ENCODE measurements around the gene OSCP1.
A peak's percentile ranks its signal among the peaks of the same experiment; 100 is the strongest.

Gene OSCP1

GRCh38 chr1:36420409-36420808 is 29.8 kb downstream of the OSCP1 start:
- no peak overlapping the region for H3K4me2 ChIP-seq (ENCODE audit: low read length, poor library complexity, severe bottlenecking)
- no peak overlapping the region for H4K8ac ChIP-seq (ENCODE audit: low read length)
- H3K79me1 ChIP-seq (replicated peaks; ENCODE audit: low read length, poor library complexity, severe bottlenecking) = no peaks in the 10 kb centered on the region
- no peak overlapping the region for H2BK15ac ChIP-seq (ENCODE audit: low read depth, poor library complexity, severe bottlenecking)
- peak overlapping the region; percentile 33 for H3K27ac ChIP-seq (ENCODE audit: low read length, poor library complexity, severe bottlenecking)
- no peak overlapping the region for H3K4ac ChIP-seq (ENCODE audit: low read depth in 1 of 2, low read length in 2 of 2)
- H2BK120ac ChIP-seq (ENCODE audit: low read depth, low read length) = no peak overlapping the region
- no peak overlapping the region for H3K18ac ChIP-seq (ENCODE audit: low read depth in 1 of 2, low read length in 2 of 2)
- no peak overlapping the region for H3K23ac ChIP-seq (ENCODE audit: low read length in 2 of 2)
- H3K9ac ChIP-seq (ENCODE audit: low read length) = peak overlapping the region; percentile 56
- no peak overlapping the region for H2BK12ac ChIP-seq (ENCODE audit: low read length in 2 of 2)
- H4K91ac ChIP-seq (ENCODE audit: low read length) = no peak overlapping the region
- H2AK5ac ChIP-seq (ENCODE audit: low read length, severe bottlenecking) = no peak overlapping the region
- peaks cover 2% of the 10 kb centered on the region for H3K4me1 ChIP-seq (ENCODE audit: control insufficient read depth, insufficient read depth, low read depth, low read length)
- H3K36me3 ChIP-seq (ENCODE audit: control insufficient read depth in 1 of 2, insufficient read depth in 2 of 2, low read depth in 1 of 2, low read length in 2 of 2) = peaks cover 15 to 52% of the 10 kb centered on the region in 2 experiments
- no peaks in the 10 kb centered on the region for H3K27me3 ChIP-seq (ENCODE audit: control insufficient read depth in 1 of 2, insufficient read depth in 1 of 2, low read length in 2 of 2)
- no peak for DNase-seq
- H3K4me3 ChIP-seq (ENCODE audit: insufficient read depth in 1 of 2, low read depth in 1 of 2, low read length in 2 of 2) = peak overlapping the region in 1 of 2 experiments; percentile 45
- no peak overlapping the region for H2BK5ac ChIP-seq (ENCODE audit: low read depth, low read length, poor library complexity, severe bottlenecking)
- WGBS = 79% methylated on average over 5 of the region's 5 CpGs
- no peak overlapping the region for H2AFZ ChIP-seq (ENCODE audit: low read depth, low read length)
- H3K14ac ChIP-seq (ENCODE audit: low read length in 2 of 2) = no peak overlapping the region
- H3K9me3 ChIP-seq (ENCODE audit: control insufficient read depth, low read length) = no peaks in the 10 kb centered on the region

DNA sequence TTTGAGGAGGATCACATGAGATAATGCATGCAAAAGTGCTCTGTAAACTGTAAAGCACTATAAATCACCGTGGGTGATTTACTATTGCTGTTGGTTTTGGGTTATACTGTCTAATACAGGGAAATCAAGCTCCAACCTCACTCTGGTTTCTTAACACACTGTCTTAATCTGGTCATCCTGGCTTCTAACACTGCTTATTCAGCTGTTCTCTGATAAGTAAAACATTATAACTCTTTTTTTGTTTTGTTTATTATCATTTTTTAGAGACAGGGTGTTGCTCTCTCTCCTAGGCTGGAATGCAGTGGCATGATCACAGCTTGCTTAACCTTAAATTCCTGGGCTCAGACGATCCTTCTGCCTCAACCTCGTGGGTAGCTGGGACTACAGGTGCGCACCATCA is 30.7 kb downstream of the OSCP1 start:
- Histone ChIP-seq H2BK15ac (ENCODE audit: low read depth, poor library complexity, severe bottlenecking) (no peak overlapping the region), H3K4me1 (ENCODE audit: control insufficient read depth, insufficient read depth, low read depth, low read length) (peaks cover 2% of the 10 kb centered on the region), H3K23ac (ENCODE audit: low read length in 2 of 2) (no peak overlapping the region), H3K4me3 (ENCODE audit: insufficient read depth in 1 of 2, low read depth in 1 of 2, low read length in 2 of 2) (no peak overlapping the region), H3K27ac (ENCODE audit: low read length, poor library complexity, severe bottlenecking) (no peak overlapping the region), H2BK120ac (ENCODE audit: low read depth, low read length) (no peak overlapping the region), H3K79me1 (replicated peaks; ENCODE audit: low read length, poor library complexity, severe bottlenecking) (no peaks in the 10 kb centered on the region), H3K4me2 (ENCODE audit: low read length, poor library complexity, severe bottlenecking) (no peak overlapping the region), H3K27me3 (ENCODE audit: control insufficient read depth in 1 of 2, insufficient read depth in 1 of 2, low read length in 2 of 2) (no peaks in the 10 kb centered on the region), H2BK5ac (ENCODE audit: low read depth, low read length, poor library complexity, severe bottlenecking) (no peak overlapping the region), H3K18ac (ENCODE audit: low read depth in 1 of 2, low read length in 2 of 2) (no peak overlapping the region), H3K4ac (ENCODE audit: low read depth in 1 of 2, low read length in 2 of 2) (no peak overlapping the region), H4K91ac (ENCODE audit: low read length) (no peak overlapping the region), H3K9me3 (ENCODE audit: control insufficient read depth, low read length) (no peaks in the 10 kb centered on the region), H2AFZ (ENCODE audit: low read depth, low read length) (no peak overlapping the region), H3K9ac (ENCODE audit: low read length) (no peak overlapping the region), H2BK12ac (ENCODE audit: low read length in 2 of 2) (no peak overlapping the region), H3K36me3 (ENCODE audit: control insufficient read depth in 1 of 2, insufficient read depth in 2 of 2, low read depth in 1 of 2, low read length in 2 of 2) (peaks cover 15 to 48% of the 10 kb centered on the region in 2 experiments), H2AK5ac (ENCODE audit: low read length, severe bottlenecking) (no peak overlapping the region), H3K14ac (ENCODE audit: low read length in 2 of 2) (no peak overlapping the region), H4K8ac (ENCODE audit: low read length) (no peak overlapping the region)
- DNase-seq = no peak
- WGBS = 85% methylated on average over 3 of the region's 4 CpGs

GRCh38 chr1:36419140-36419539 is 31.1 kb downstream of the OSCP1 start:
- Histone ChIP-seq H2BK15ac (ENCODE audit: low read depth, poor library complexity, severe bottlenecking) (no peak overlapping the region), H3K18ac (ENCODE audit: low read depth in 1 of 2, low read length in 2 of 2) (no peak overlapping the region), H3K27me3 (ENCODE audit: control insufficient read depth in 1 of 2, insufficient read depth in 1 of 2, low read length in 2 of 2) (no peaks in the 10 kb centered on the region), H3K4ac (ENCODE audit: low read depth in 1 of 2, low read length in 2 of 2) (no peak overlapping the region), H2AK5ac (ENCODE audit: low read length, severe bottlenecking) (no peak overlapping the region), H3K9ac (ENCODE audit: low read length) (no peak overlapping the region), H2BK12ac (ENCODE audit: low read length in 2 of 2) (no peak overlapping the region), H3K27ac (ENCODE audit: low read length, poor library complexity, severe bottlenecking) (no peak overlapping the region), H2AFZ (ENCODE audit: low read depth, low read length) (no peak overlapping the region), H2BK120ac (ENCODE audit: low read depth, low read length) (no peak overlapping the region), H4K91ac (ENCODE audit: low read length) (no peak overlapping the region), H4K8ac (ENCODE audit: low read length) (no peak overlapping the region), H3K23ac (ENCODE audit: low read length in 2 of 2) (no peak overlapping the region), H3K9me3 (ENCODE audit: control insufficient read depth, low read length) (no peaks in the 10 kb centered on the region), H3K36me3 (ENCODE audit: control insufficient read depth in 1 of 2, insufficient read depth in 2 of 2, low read depth in 1 of 2, low read length in 2 of 2) (peaks cover 15 to 44% of the 10 kb centered on the region in 2 experiments), H3K79me1 (replicated peaks; ENCODE audit: low read length, poor library complexity, severe bottlenecking) (no peaks in the 10 kb centered on the region), H3K4me2 (ENCODE audit: low read length, poor library complexity, severe bottlenecking) (no peak overlapping the region), H3K4me1 (ENCODE audit: control insufficient read depth, insufficient read depth, low read depth, low read length) (peaks cover 2% of the 10 kb centered on the region), H2BK5ac (ENCODE audit: low read depth, low read length, poor library complexity, severe bottlenecking) (no peak overlapping the region), H3K14ac (ENCODE audit: low read length in 2 of 2) (no peak overlapping the region), H3K4me3 (ENCODE audit: insufficient read depth in 1 of 2, low read depth in 1 of 2, low read length in 2 of 2) (no peak overlapping the region)
- 77% methylated on average over 3 of the region's 3 CpGs for WGBS
- no peak for DNase-seq

GRCh38 chr1:36417931-36418330 is 32.3 kb downstream of the OSCP1 start:
- Histone ChIP-seq H3K23ac (ENCODE audit: low read length in 2 of 2) (no peak overlapping the region), H2BK12ac (ENCODE audit: low read length in 2 of 2) (no peak overlapping the region), H2AK5ac (ENCODE audit: low read length, severe bottlenecking) (no peak overlapping the region), H2BK5ac (ENCODE audit: low read depth, low read length, poor library complexity, severe bottlenecking) (no peak overlapping the region), H4K8ac (ENCODE audit: low read length) (no peak overlapping the region), H2AFZ (ENCODE audit: low read depth, low read length) (no peak overlapping the region), H2BK120ac (ENCODE audit: low read depth, low read length) (no peak overlapping the region), H3K18ac (ENCODE audit: low read depth in 1 of 2, low read length in 2 of 2) (no peak overlapping the region), H3K4me3 (ENCODE audit: insufficient read depth in 1 of 2, low read depth in 1 of 2, low read length in 2 of 2) (no peak overlapping the region), H3K36me3 (ENCODE audit: control insufficient read depth in 1 of 2, insufficient read depth in 2 of 2, low read depth in 1 of 2, low read length in 2 of 2) (peaks cover 15 to 38% of the 10 kb centered on the region in 2 experiments), H2BK15ac (ENCODE audit: low read depth, poor library complexity, severe bottlenecking) (no peak overlapping the region), H3K4ac (ENCODE audit: low read depth in 1 of 2, low read length in 2 of 2) (no peak overlapping the region), H3K27ac (ENCODE audit: low read length, poor library complexity, severe bottlenecking) (no peak overlapping the region), H3K4me1 (ENCODE audit: control insufficient read depth, insufficient read depth, low read depth, low read length) (peaks cover 2% of the 10 kb centered on the region), H3K9me3 (ENCODE audit: control insufficient read depth, low read length) (no peaks in the 10 kb centered on the region), H4K91ac (ENCODE audit: low read length) (no peak overlapping the region), H3K27me3 (ENCODE audit: control insufficient read depth in 1 of 2, insufficient read depth in 1 of 2, low read length in 2 of 2) (no peaks in the 10 kb centered on the region), H3K9ac (ENCODE audit: low read length) (no peak overlapping the region), H3K14ac (ENCODE audit: low read length in 2 of 2) (no peak overlapping the region), H3K4me2 (ENCODE audit: low read length, poor library complexity, severe bottlenecking) (no peak overlapping the region), H3K79me1 (replicated peaks; ENCODE audit: low read length, poor library complexity, severe bottlenecking) (no peaks in the 10 kb centered on the region)
- no peak for DNase-seq
- WGBS = 90% methylated on average over 9 of the region's 9 CpGs

Data from mesenchymal stem cell (in vitro differentiated cells and primary cell).